Stimulated activated naive CD8-positive, alpha-beta T cell treated with anti-CD3 and anti-CD28 coated beads, Interleukin-15, amount 100 ng/mL, for 72 hours (primary cell): ENCODE results near the gene DQX1.
A peak's percentile ranks its signal among the peaks of the same experiment; 100 is the strongest.

Experiments used
- ATAC-seq: fragments of 150-1000 bp; cut with Tn5 transposase; 2 replicates; pipeline ENCODE4 v1.10.0; 2021; ENCODE audit warnings: mild to moderate bottlenecking, moderate library complexity
- DNase-seq, 2 donors: peaks; one replicate each; pipeline ENCODE4 v3.0.0; 2021 to 2022
- H3K27ac Mint-ChIP-seq, 2 donors: one replicate each; pipeline ENCODE4 v1.8.0; 2022; ENCODE audit warnings: mild to moderate bottlenecking in 2 of 2, mixed read lengths in 2 of 2, moderate library complexity in 2 of 2
- H3K27me3 Mint-ChIP-seq: one replicate; pipeline ENCODE4 v1.8.0; 2022; ENCODE audit warnings: mixed read lengths
- H3K4me1 Mint-ChIP-seq: one replicate; pipeline ENCODE4 v1.8.0; 2022; ENCODE audit warnings: mild to moderate bottlenecking, mixed read lengths
- H3K4me3 Mint-ChIP-seq, 2 donors: one replicate each; pipeline ENCODE4 v1.8.0; 2022; ENCODE audit warnings: mild to moderate bottlenecking in 2 of 2, mixed read lengths in 2 of 2, moderate library complexity in 1 of 2
- H3K9me3 Mint-ChIP-seq, 2 donors: one replicate each; pipeline ENCODE4 v1.8.0; 2022; ENCODE audit warnings: mixed read lengths in 2 of 2

Gene DQX1

DNA sequence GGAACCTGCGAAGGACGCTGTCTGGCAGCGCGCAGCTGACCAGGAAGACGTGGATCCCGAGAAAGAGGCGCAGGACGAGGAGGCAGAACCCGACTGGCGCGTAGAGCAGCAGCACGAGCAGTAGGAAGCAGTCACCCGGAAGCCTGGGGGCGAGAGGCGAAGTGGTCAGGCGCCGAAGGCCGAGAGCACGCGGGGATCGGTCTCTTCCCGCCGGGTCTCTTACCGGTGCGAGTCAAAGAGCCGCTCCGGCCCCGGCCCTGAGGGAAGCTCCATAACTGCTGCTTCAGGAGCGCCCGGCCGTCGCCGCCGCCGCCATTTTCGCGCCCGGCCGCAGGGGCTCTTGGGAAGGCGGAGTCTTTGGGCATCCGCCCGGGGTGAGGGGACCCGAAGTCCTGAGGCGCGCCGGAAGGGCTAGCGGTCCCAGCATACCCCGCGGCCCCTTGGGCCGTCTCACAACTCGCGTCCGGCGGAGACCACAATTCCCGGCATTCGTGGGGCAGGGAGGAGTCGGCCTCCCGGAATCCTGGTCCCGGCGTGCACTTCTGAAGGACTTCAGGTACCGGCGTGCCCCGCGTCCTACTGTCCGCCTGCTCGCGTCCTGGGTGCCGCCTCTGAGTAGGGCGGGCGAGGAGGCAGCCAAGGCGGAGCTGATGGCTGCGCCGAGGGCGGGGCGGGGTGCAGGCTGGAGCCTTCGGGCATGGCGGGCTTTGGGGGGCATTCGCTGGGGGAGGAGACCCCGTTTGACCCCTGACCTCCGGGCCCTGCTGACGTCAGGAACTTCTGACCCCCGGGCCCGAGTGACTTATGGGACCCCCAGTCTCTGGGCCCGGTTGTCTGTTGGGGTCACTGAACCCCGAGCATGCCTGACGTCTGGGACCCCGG, 3.6 kb upstream of the DQX1 start, which contains the start of the genes AUP1 and HTRA2:
AUP1 (minus strand) TSS at position 350 of the 882 bp plus-strand sequence; CDS start at position 273, 77 bp downstream.
HTRA2 (plus strand) TSS at position 577 of the 882 bp plus-strand sequence; CDS start at position 651, 74 bp downstream.
- Mint-ChIP-seq H3K9me3 (peaks cover 0 to 7% of the 10 kb centered on the region in 2 donors), H3K4me1 (peaks cover 53% of the 10 kb centered on the region), H3K27ac (peak within 1 kb of the TSS; percentile 92 to 99), H3K27me3 (no peaks in the 10 kb centered on the region), H3K4me3 (peak within 1 kb of the TSS; percentile 84 to 99)
- ATAC-seq (peak; percentile 83), DNase-seq (peak; percentile 87 to 93)

- DNase-seq (peak in 1 of 2 donors; percentile 50), ATAC-seq (peak; percentile 11)
- Mint-ChIP-seq H3K27ac (peak overlapping the region; percentile 92 to 99), H3K4me1 (peaks cover 53% of the 10 kb centered on the region), H3K27me3 (no peaks in the 10 kb centered on the region), H3K9me3 (peaks cover 0 to 7% of the 10 kb centered on the region in 2 donors), H3K4me3 (peak overlapping the region; percentile 84 to 99)
These were observed 2.7 kb upstream of the DQX1 start for GRCh38 chr2:74528600-74529356.

- H3K4me1 Mint-ChIP-seq = peaks cover 53% of the 10 kb centered on the region
- peaks cover 0 to 7% of the 10 kb centered on the region in 2 donors for H3K9me3 Mint-ChIP-seq
These were observed 1.7 kb upstream of the DQX1 start for GRCh38 chr2:74527741-74528140.

GRCh38 chr2:74526649-74527230, 709 bp upstream of the DQX1 start:
- H3K9me3 Mint-ChIP-seq = peaks cover 0 to 7% of the 10 kb centered on the region in 2 donors
- H3K4me1 Mint-ChIP-seq = peaks cover 43% of the 10 kb centered on the region
- peak overlapping the region in 1 of 2 donors; percentile 72 for H3K27ac Mint-ChIP-seq
- no peak for DNase-seq
- no peak overlapping the region for H3K4me3 Mint-ChIP-seq
- ATAC-seq = no peak
- H3K27me3 Mint-ChIP-seq = no peaks in the 10 kb centered on the region

More at GRCh38 chr2:74527741-74528140, 1.7 kb upstream of the DQX1 start:
- H3K27me3 Mint-ChIP-seq = no peaks in the 10 kb centered on the region
- ATAC-seq (no peak), DNase-seq (no peak)
- H3K27ac Mint-ChIP-seq = no peak overlapping the region
- H3K4me3 Mint-ChIP-seq = peak overlapping the region; percentile 84 to 99

DNA sequence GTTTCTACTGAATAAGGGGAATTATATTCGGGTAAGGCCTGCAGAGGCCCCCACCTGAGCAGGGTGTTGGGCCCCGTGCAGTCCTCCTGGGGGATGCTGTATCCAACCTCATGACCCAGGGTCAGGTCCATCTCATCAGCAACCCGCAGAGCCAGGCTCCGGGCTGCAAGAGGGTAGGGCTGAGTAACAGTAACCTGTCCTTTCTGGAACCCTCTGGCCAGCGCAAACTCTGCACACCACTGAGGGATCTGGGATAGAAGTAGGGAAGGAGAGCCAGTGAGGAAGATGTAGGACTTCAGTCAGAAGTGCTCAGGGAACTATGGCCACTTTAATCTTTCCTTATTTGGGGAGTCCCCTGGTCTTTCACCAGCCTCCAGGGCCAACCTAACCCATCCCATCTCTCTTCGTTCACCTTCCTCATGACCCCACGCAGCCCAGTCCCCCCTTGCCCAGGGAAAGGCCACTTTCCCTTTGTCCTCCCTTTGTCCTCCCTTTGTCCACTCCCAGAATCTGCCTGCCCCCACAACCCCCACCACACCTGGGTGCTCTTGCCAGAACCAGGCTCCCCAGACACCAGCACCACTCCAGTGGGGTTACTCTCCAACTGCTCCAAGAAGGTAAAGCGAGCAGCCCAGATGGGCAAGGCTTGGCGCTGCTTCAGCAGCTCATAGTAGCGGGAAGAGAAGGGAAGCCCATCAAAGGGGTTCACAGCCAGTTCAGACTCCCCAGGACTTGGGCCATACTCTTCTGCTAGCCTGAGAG, 895 bp downstream of the DQX1 start:
- peaks cover 5% of the 10 kb centered on the region for H3K27me3 Mint-ChIP-seq
- no peak overlapping the region for H3K4me3 Mint-ChIP-seq
- ATAC-seq (no peak), DNase-seq (no peak)
- H3K9me3 Mint-ChIP-seq = peaks cover 0 to 7% of the 10 kb centered on the region in 2 donors
- no peak overlapping the region for H3K27ac Mint-ChIP-seq
- peaks cover 31% of the 10 kb centered on the region for H3K4me1 Mint-ChIP-seq

DNA sequence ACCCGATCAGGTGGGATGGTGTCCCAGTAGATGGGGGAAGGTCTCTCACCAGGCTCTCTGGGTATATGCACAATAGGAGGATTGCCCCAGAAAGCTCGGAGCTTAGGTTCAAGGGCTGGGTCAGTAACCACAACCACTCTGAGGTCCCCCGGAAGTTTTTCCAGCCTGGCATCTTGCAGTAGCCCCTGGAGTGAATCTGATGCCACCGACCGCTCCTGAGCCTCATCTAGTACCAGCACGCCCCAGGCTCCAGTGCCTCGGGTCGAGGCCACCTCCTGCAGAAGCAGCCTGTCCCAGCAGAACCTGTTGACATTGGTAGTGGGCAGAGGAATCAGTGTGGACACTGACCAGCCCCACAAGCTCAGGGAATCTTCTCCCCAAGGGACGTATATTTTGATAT, 2.0 kb downstream of the DQX1 start:
- Mint-ChIP-seq H3K4me3 (no peak overlapping the region), H3K4me1 (peaks cover 30% of the 10 kb centered on the region), H3K9me3 (peaks cover 0 to 7% of the 10 kb centered on the region in 2 donors), H3K27ac (no peak overlapping the region), H3K27me3 (peaks cover 16% of the 10 kb centered on the region)
- no peak for DNase-seq
- ATAC-seq = no peak

GRCh38 chr2:74522516-74522915, 3.5 kb downstream of the DQX1 start:
- Mint-ChIP-seq H3K27me3 (peaks cover 31% of the 10 kb centered on the region), H3K4me3 (no peak overlapping the region), H3K27ac (no peak overlapping the region), H3K4me1 (peaks cover 15% of the 10 kb centered on the region), H3K9me3 (peaks cover 0 to 7% of the 10 kb centered on the region in 2 donors)
- ATAC-seq (no peak), DNase-seq (no peak)

DNA sequence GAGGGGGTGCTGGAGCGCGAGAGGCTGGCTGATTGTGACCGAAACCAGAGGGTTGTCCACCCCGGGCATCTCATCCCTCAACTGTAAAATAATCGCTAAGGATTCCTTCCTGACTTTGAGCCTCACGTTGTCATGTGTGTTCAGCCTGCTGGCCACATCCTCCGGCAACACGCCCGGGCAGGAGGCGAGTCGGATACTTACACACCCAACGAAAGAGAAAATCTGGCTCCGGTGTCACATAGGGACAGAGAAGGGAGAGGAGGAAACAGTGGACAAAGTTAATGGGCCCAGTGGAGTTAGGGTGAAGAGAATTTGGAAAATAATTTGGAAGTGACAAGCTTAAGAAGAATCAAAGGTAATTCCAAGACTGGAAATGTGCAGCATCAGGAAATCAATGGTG, 9.4 kb downstream of the DQX1 start:
- no peak overlapping the region for H3K27ac Mint-ChIP-seq
- peaks cover 85% of the 10 kb centered on the region for H3K27me3 Mint-ChIP-seq
- DNase-seq (no peak), ATAC-seq (no peak)
- no peaks in the 10 kb centered on the region for H3K9me3 Mint-ChIP-seq
- H3K4me3 Mint-ChIP-seq = peak overlapping the region; percentile 81 to 87
- H3K4me1 Mint-ChIP-seq = peaks cover 19% of the 10 kb centered on the region

DNA sequence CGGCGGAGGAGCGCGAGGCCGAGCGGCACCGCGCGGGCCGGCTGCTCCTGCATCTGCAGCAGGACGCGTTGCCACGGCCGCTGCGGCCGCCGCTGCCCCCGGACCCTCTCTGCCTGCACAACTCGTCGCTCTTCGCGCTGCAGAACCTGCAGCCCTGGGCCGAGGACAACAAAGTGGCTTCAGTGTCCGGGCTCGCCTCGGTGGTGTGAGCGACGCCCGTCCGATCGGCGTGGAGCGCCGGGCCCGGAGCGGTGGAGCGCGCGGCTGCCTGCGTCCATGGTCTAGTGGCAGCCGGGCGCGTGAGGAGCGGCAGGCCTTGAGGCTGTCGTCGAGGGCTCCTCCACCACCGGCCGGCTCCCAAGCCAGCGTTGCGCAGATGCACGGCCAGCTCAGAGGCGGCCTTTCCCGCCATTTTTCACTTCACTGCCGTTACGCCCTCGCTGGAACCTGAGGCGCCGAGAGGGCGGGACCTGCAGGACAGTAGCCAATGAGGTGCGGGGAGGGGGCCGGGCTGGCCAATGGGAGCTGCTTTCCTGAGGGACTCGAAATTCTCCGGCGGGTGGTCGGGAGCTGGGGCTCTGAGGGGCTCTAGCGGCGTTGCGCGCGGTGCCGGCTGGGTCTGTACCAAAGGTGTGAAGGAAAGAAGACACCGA, 9.9 kb downstream of the DQX1 start:
- DNase-seq = peak; percentile 77 to 84
- peak overlapping the region in 1 of 2 donors; percentile 79 for H3K27ac Mint-ChIP-seq
- peaks cover 20% of the 10 kb centered on the region for H3K4me1 Mint-ChIP-seq
- no peaks in the 10 kb centered on the region for H3K9me3 Mint-ChIP-seq
- H3K27me3 Mint-ChIP-seq = peaks cover 90% of the 10 kb centered on the region
- peak overlapping the region; percentile 81 to 87 for H3K4me3 Mint-ChIP-seq
- ATAC-seq = peak; percentile 81

GRCh38 chr2:74515271-74515980, 10.6 kb downstream of the DQX1 start:
- DNase-seq (no peak), ATAC-seq (peak; percentile 21)
- Mint-ChIP-seq H3K9me3 (no peaks in the 10 kb centered on the region), H3K4me1 (peaks cover 26% of the 10 kb centered on the region), H3K27me3 (peaks cover 95% of the 10 kb centered on the region), H3K4me3 (peak overlapping the region; percentile 81 to 85), H3K27ac (no peak overlapping the region)

DNA sequence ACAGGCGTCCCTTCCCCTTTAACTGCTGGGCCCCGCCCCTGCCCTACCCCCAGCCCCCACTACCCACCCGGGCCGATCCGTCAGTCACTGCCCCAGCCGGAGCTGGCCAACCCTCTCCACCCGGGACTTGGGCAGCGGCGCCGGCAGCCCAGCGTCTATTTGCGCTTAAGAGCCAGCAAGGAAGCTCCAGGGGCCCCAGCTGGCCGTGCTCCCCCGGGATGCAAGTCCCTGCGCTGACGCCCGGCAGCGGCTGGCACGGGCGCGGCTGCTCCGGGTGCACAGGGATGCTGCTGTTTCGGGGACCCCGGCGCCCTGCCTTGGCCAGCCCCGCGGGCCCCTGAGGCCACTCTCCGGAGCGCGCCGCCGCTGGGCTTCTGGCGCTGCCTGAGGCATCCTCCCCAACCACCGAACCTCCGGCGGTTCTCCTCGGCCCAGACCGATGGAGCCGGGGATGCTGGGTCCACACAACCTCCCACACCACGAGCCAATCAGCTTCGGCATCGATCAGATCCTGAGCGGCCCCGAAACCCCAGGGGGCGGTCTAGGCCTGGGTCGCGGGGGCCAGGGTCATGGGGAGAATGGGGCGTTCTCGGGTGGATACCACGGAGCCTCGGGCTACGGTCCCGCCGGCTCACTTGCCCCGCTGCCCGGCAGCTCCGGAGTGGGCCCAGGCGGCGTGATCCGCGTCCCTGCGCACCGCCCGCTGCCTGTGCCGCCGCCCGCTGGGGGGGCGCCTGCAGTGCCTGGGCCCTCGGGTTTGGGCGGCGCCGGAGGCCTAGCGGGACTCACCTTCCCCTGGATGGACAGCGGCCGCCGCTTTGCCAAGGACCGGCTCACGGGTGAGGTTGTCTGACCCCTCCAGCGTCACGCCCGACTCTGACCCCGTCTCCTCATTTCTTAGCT, 11.4 kb downstream of the DQX1 start, which contains the start of gene TLX2:
TLX2 (plus strand) TSS at position 83 of the 903 bp plus-strand sequence; CDS start at position 440, 357 bp downstream.
- peak within 1 kb of the TSS; percentile 81 to 85 for H3K4me3 Mint-ChIP-seq

GRCh38 chr2:74513605-74514367, 12.2 kb downstream of the DQX1 start:
- Mint-ChIP-seq H3K27me3 (peaks cover 90% of the 10 kb centered on the region), H3K9me3 (no peaks in the 10 kb centered on the region), H3K27ac (no peak overlapping the region), H3K4me1 (peaks cover 28% of the 10 kb centered on the region), H3K4me3 (peak overlapping the region; percentile 58 to 65)
- DNase-seq (peak in 1 of 2 donors; percentile 49), ATAC-seq (peak; percentile 47)

More for the DNA sequence above, 11.4 kb downstream of the DQX1 start, which contains the start of gene TLX2:
- H3K4me1 Mint-ChIP-seq = peaks cover 28% of the 10 kb centered on the region
- H3K27ac Mint-ChIP-seq = no peak within 1 kb of the TSS
- peaks cover 95% of the 10 kb centered on the region for H3K27me3 Mint-ChIP-seq
- ATAC-seq (peak; percentile 26), DNase-seq (no peak)
- H3K9me3 Mint-ChIP-seq = no peaks in the 10 kb centered on the region
